Activated CD4-positive, alpha-beta T cell treated with anti-CD3 and anti-CD28 coated beads, Interleukin-2, Interleukin-6, amounts not matched to agents 100 ng/mL and 50 ng/mL, durations not matched to agents 16 hours and 8 hours (primary cell): ENCODE measurements around the gene SPARC.

Source experiments
- DNase-seq: peaks from one replicate; pipeline ENCODE4 v3.0.0-alpha.2; 2020

The SPARC gene

DNA sequence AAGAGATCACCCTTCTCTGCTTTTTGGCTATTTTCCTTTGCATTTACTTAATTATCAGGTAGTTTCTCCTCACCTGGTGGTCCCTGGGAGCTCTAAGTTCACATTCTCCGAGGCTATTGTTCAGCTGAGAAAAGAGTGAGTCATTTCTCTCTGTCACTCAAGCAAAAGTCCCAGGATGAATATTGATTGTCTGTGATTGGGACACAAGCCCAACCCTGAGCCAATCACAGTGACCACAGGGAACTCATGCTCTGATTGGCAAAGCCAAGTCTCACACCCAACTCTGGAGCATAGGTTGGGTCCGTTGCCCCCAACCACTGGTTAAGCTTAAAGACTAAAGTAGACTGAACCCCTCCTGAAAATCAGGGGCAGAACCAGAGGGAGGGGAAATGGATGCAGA is 67.8 kb downstream of the SPARC start:
- no peak for DNase-seq

DNA sequence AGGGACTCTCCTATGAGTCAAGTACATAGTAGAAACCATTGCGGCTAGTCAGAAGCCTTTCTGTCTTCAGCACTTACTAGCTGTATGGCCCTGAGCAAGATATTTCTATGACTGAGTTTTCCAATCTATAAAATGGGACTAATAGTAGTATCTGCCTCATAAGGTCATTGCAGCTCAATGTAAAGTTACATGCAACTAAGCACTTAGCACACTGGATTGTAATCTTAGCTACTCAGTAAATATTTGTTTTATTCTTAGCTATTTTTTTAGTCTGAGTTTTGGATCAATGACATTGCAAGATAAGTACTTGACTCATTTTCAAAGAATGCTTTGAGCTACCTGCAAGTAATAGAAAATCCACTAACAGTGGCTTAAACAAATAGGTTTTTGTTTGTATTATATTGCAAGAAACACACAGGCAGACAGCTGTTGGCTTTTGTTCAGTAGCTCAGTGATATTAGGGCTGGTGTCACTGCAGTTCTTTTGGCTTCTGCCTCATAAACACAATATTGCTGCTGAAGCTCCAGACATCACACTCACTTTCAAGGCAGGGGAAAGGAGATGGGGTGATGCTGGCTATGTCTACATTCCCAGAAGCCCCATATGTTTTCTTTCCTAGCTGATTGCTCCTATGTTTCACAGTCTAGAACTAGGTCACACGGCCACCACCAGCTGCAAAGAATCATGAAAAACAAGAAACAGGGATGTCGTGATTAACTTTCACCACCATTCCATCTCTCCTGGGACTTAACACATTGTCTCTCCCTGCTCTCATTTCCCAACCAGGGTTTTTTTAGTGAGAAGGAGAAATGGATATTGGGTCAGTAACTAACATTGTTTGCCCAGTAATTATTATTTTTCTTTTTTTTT is 68.6 kb downstream of the SPARC start:
- DNase-seq, result no peak

DNA sequence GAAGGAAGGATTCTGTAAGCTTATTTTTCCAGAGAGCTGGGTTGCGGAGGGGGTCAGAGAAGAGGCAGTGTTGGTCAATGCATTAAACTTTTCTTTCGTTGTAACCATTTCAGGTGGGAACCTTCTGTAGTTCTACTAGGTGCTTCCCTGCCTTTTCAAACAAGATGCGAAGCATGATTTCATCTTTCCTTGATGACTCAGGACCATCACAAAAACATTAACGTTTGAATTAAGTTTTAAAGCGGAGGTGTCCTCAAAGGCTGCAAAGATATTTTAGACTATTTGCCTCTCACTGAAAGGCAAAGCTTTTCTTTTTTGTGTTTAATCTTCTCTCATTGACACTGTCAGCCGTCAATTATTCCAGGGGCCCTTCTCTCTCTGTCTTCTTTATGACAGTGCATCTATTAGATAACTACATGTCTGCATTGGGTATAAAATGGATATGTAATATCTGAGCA is 69.3 kb downstream of the SPARC start:
- DNase-seq, result no peak

DNA sequence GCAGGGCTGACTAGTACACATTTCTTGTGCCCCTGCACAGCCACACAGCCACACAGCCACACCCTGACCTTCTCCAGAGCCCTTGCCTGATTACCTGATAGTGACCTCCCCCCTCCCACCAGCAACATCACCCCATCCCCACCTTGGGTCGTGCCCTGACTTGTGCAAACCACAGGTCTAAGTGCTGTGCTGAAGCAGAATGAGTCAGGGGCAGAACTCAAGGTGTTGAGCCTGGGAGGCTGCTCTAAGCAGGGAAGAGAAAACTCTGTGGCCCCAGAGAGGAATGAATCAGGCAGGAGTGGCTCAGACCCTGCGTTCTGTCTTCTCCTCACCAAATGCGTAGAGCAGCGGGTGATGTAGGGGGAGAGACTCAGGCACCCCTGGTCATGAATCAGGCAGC is 71.3 kb downstream of the SPARC start:
- peak; percentile 23 for DNase-seq

DNA sequence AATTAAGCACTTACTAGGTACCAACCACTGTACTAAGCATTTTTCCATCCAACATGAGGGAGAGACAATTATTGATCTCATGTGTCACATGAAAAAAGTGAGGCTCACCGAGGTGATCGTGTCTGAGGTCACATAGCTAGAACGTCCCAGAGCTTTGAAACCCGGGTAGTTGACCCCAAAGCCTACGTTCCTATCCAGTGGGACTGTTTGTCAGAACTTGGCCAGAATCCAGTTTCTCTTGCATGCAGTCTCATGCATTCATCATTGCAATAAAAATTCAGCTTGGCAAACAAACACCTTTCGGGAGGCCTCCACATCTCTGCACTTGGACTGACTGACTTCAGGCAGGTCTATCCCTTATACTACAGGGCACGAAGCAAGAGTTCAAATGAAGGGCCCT is 72.2 kb downstream of the SPARC start:
- no peak for DNase-seq

DNA sequence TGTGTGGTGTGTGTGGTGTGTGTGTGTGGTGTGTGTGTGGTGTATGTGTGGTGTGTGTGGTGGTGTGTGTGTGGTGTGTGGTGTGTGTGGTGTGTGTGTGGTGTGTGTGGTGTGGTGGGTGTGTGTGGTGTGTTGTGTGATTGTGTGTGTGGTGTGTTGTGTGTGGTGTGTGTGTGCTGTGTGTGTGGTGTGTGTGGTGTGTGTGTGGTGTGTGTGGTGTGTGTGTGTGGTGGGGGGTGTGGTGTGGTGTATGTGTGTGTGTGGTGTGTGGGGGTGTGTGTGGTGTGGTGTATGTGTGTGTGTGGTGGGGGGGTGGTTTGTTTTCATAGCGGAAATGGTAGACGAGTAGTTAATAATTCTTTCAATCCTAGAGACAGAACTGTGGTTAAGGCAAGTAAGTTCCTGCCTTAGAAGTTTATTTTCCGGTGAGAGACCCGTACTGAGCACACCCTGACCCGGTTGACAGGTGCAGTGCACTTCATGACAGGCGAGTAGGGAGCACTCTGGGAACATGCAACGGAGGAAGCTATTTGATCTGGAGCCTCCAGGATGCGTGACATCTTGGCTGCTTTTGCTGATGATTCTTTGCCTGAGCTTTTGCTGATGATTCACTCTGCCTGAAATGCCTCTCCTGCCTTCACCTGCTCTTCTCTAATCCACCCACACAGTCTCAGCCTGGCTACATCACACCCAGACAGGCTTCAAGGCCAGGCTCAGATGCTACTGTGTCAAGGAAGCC is 73.9 kb downstream of the SPARC start:
- peak; percentile 53 for DNase-seq

DNA sequence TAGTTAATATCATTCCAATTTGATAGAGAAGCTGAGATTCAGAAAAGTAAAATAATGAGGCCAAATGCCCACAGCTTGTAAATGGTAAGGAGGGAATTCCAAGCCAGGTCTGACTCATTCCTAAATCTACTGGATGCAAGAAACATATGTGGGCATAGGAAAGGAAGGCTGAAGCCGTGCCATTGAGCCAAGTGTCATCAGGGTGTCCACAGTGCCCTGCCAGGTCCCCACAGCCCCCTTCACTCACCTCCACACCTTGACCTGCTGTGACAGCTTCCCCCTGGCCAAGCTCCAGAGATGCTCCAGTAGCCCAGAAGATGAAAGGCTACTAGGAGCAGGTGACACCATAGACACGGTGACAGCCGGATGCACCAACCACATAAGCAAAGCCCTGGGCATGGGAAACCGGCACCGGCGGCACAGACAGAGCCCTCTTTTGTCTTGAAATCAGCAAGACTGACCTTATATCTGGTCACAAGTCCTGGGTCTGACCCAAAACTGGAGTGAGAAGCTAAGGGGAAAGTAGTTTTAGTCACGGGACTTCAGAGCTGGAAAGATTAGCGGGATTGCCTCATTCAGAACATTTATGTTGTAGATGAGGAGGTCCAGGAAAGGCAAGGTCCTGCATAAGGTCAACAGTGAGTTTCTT is 75.5 kb downstream of the SPARC start:
- DNase-seq, result no peak
